Peyer's patch (tissue), 4 donors: ENCODE data around the gene MRI1.

Source experiments
- CTCF ChIP-seq, 6 experiments: fragments of 450-650 bp in 4 of 6; fragments of 200-600 bp in 2 of 6; sonication (generic) in 1 of 6; IDR thresholded peaks; one replicate each; pipeline ENCODE4 v1.5.1; 2017 to 2019; ENCODE audit warnings: antibody characterized with exemption in 6 of 6, mild to moderate bottlenecking in 3 of 6, moderate library complexity in 1 of 6
- POLR2A ChIP-seq, 2 donors: fragments of 450-650 bp; IDR thresholded peaks; one replicate each; pipeline ENCODE4 v1.5.1; 2017; ENCODE audit warnings: antibody characterized with exemption in 2 of 2, mild to moderate bottlenecking in 2 of 2, moderate library complexity in 2 of 2

DNA sequence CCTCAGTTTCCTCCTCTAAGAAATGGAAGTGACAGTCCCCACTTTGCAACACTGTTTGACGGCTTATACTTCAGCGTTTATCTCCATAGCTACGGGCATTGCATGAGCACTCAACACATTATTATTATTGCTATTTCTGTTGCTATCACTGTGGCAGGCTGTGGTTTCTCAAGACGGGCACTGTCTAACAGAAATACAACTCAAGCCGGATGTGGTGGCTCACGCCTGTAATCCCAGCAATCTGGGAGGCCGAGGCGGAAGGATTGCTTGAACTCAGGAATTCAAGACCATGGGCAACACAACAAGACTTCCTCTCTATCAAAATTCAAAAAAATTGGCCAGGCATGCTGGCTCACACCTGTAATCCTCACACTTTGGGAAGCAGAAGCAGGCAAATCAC lies 26.0 kb downstream of the MRI1 start:
- no peak for TF ChIP-seq POLR2A (IDR thresholded peaks at IDR 0.05)
- no peak for TF ChIP-seq CTCF (IDR thresholded peaks at IDR 0.05)
